ENCODE measurements around the gene ASIC3. TPM values are rescaled to one million over a fixed set of nuclear protein-coding genes. Genes with fewer than 3 reads are reported as not detected.

Gene ASIC3
- total and polyA plus RNA-seq, 9 donors: 1.0 to 9.4 (median 3.8) TPM

DNA sequence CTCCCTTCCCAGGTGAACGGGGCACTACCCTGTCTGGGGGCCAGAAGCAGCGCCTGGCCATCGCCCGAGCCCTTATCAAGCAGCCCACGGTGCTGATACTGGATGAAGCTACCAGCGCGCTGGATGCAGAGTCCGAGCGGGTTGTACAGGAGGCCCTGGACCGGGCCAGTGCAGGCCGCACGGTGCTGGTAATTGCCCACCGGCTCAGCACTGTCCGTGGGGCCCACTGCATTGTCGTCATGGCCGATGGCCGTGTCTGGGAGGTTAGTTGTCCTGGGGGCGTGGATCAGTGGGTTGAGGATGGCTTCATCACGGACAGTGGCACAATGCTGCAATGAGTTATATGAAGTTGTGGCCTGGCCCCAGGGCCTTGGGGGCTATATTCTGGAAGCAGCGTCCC, 4.4 kb upstream of the ASIC3 start:
- no peak for TF ChIP-seq POLR2A (IDR thresholded peaks at IDR 0.05)
- no peak for TF ChIP-seq EP300 (IDR thresholded peaks at IDR 0.05)
- TF ChIP-seq, protein P1, sequence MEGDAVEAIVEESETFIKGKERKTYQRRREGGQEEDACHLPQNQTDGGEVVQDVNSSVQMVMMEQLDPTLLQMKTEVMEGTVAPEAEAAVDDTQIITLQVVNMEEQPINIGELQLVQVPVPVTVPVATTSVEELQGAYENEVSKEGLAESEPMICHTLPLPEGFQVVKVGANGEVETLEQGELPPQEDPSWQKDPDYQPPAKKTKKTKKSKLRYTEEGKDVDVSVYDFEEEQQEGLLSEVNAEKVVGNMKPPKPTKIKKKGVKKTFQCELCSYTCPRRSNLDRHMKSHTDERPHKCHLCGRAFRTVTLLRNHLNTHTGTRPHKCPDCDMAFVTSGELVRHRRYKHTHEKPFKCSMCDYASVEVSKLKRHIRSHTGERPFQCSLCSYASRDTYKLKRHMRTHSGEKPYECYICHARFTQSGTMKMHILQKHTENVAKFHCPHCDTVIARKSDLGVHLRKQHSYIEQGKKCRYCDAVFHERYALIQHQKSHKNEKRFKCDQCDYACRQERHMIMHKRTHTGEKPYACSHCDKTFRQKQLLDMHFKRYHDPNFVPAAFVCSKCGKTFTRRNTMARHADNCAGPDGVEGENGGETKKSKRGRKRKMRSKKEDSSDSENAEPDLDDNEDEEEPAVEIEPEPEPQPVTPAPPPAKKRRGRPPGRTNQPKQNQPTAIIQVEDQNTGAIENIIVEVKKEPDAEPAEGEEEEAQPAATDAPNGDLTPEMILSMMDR (IDR thresholded peaks at IDR 0.05): no peak
- no peak for DNase-seq
- no peak overlapping the region for H3K4me3 ChIP-seq
- no peaks in the 10 kb centered on the region for H3K27me3 ChIP-seq
- intact Hi-C loops (cut with DNase I): no loop called here
- no peak overlapping the region for H3K27ac ChIP-seq
- WGBS, 3 donors: 90 to 92% (median 91%) methylated on average over 12 to 20 of the region's 20 CpGs
- H3K9me3 ChIP-seq: no peaks in the 10 kb centered on the region
- peaks cover 5% of the 10 kb centered on the region for H3K4me1 ChIP-seq (ENCODE audit: insufficient read depth)
- no peaks in the 10 kb centered on the region for H3K36me3 ChIP-seq

DNA sequence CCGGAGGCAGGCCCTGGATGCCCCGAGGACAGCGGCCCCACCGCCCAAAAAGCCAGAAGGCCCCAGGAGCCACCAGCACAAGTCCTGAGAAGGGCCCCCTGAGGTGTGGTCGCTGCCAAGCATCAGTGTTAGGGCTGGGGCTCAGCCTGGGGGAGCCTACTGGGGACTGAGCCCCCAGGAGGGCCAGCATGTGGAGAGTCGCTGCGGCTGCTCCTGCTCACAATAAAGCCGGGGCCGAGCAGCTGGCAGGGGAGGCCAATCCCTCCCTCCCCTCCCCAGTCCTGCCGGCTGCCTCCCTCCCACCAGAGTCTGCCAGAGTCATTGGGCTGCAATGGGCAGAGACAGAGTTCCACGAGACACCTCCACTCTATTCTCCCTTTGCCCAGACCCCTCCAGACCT, 3.1 kb upstream of the ASIC3 start:
- TF ChIP-seq, protein P1 (IDR thresholded peaks at IDR 0.05): no peak
- no peak for TF ChIP-seq EP300 (IDR thresholded peaks at IDR 0.05)
- TF ChIP-seq POLR2A (IDR thresholded peaks at IDR 0.05): no peak
- Histone ChIP-seq H3K4me1 (ENCODE audit: insufficient read depth) (no peaks in the 10 kb centered on the region), H3K4me3 (no peak overlapping the region), H3K36me3 (no peaks in the 10 kb centered on the region), H3K27ac (no peak overlapping the region), H3K27me3 (no peaks in the 10 kb centered on the region), H3K9me3 (no peaks in the 10 kb centered on the region)
- no peak for DNase-seq
- intact Hi-C loops (cut with DNase I): no loop called here
- WGBS, 3 donors: 69 to 78% (median 71%) methylated on average over 11 of the region's 11 CpGs

DNA sequence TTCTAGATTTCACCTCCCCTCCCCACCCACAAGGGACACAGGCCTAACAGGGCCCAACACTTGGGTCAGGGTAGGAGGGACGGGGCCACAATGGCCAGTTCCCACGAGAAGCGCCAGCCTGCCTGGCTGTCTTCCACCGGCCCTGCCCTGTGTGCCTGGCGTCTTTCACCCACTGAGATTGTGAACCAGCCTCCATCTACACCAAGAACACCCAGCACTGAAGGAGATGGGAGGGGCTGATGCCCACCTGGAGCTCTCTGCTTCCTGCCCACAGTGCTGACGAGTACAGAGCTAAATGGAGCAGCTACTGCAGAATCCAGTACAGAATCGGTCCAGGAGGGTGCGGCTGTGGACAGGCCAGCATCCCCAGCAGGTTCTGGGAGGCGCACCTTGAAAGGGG, 2.4 kb upstream of the ASIC3 start:
- no peaks in the 10 kb centered on the region for H3K36me3 ChIP-seq
- intact Hi-C loops (cut with DNase I): no loop called here
- peaks cover 2% of the 10 kb centered on the region for H3K4me1 ChIP-seq (ENCODE audit: insufficient read depth)

DNA sequence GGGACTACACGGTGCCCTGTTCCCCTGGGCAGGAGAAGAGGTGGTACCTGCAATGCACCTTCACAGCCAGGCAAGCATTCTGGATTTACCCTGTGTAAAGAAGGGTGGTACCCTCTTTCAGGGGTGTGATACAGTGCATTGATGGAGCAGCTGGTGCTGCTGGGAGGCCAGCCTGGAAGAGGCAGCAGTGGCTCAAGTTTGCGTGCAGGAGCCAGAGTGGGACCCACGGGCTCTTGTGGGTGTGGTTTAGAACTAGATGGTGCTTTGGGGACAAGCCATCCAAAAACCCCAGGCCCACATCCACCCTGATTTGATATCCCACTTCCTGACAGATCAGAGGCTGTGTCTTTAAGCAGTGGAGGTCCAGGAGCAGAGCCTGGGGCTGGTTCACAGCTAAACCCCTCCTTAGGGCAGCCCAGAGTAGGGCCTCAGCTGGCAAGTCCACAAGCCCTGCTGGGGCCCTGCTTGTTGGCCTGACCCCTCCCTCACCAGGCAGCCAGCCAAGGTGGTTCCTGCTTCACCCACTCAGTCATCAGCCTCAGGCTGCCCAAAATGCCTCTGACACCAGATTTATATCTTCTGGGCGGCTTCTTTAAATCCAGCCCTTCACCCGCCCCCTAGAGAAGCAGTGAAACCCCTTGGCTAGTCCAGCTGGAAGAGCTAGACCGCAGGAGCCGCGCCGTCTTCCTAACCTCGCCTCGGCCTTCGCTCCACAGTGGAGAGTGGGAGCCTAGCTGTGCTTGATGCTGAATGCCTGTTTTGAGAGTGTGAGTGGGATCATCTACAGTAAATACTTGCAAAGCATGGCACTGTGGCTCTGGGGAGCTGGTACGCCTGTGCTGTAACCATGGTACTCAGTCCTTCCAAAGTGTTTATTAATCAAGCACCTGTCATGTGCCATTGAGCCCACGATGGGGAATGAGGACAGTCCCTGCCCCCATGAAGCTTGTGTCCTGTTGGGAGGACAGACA, 1.4 kb upstream of the ASIC3 start:
- H3K4me1 ChIP-seq (ENCODE audit: insufficient read depth): peaks cover 3% of the 10 kb centered on the region
- no peaks in the 10 kb centered on the region for H3K27me3 ChIP-seq
- intact Hi-C loops (cut with DNase I): no loop called here
- TF ChIP-seq POLR2A (IDR thresholded peaks at IDR 0.05) (no peak), EP300 (IDR thresholded peaks at IDR 0.05) (no peak)
- TF ChIP-seq, protein P1 (IDR thresholded peaks at IDR 0.05): no peak
- no peaks in the 10 kb centered on the region for H3K36me3 ChIP-seq
- H3K9me3 ChIP-seq: no peaks in the 10 kb centered on the region
- WGBS, 3 donors: 26 to 32% (median 28%) methylated on average over 14 of the region's 14 CpGs
- no peak overlapping the region for H3K4me3 ChIP-seq
- no peak overlapping the region for H3K27ac ChIP-seq
- DNase-seq: peak in 2 of 5 donors; percentile 59 to 61

More for the DNA sequence above, 2.4 kb upstream of the ASIC3 start:
- H3K27ac ChIP-seq: no peak overlapping the region
- no peak overlapping the region for H3K4me3 ChIP-seq
- no peak for DNase-seq
- TF ChIP-seq EP300 (IDR thresholded peaks at IDR 0.05) (no peak), POLR2A (IDR thresholded peaks at IDR 0.05) (no peak)
- TF ChIP-seq, protein P1 (IDR thresholded peaks at IDR 0.05): no peak
- no peaks in the 10 kb centered on the region for H3K27me3 ChIP-seq
- no peaks in the 10 kb centered on the region for H3K9me3 ChIP-seq
- WGBS, 3 donors: 80 to 83% (median 80%) methylated on average over 9 of the region's 9 CpGs
